Activated T-helper 1 cell treated with Interleukin-2 at 50 U/mL for 16 hours (primary cell): ENCODE results near the gene ANKS4B.
"Not testable (repeated sequence)": the region's sequence is repeated elsewhere in the genome, so short reads cannot be mapped to it uniquely, and the experiment has no call there.

Source experiments
- DNase-seq: peaks from one replicate; pipeline ENCODE4 v3.0.0-alpha.2; 2020; ENCODE audit warnings: low read depth

Gene ANKS4B

GRCh38 chr16:21219551-21219950 is 13.9 kb upstream of the ANKS4B start:
- DNase-seq = no peak

- DNase-seq = no peak
Measured at GRCh38 chr16:21222495-21223337, 10.8 kb upstream of the ANKS4B start.

- DNase-seq = no peak
Measured at GRCh38 chr16:21223787-21224186, 9.7 kb upstream of the ANKS4B start.

- no peak for DNase-seq
Measured at GRCh38 chr16:21224800-21225199, 8.7 kb upstream of the ANKS4B start.

- no peak for DNase-seq
Measured at GRCh38 chr16:21226749-21227148, 6.8 kb upstream of the ANKS4B start.

GRCh38 chr16:21227866-21228265 is 5.6 kb upstream of the ANKS4B start:
- no peak for DNase-seq

GRCh38 chr16:21228361-21228872 is 5.1 kb upstream of the ANKS4B start:
- no peak for DNase-seq

- no peak for DNase-seq
Measured at GRCh38 chr16:21233045-21233520, 416 bp upstream of the ANKS4B start.

GRCh38 chr16:21235199-21235585 is 1.7 kb downstream of the ANKS4B start:
- DNase-seq = no peak

GRCh38 chr16:21236831-21237230 is 3.3 kb downstream of the ANKS4B start:
- no peak for DNase-seq

GRCh38 chr16:21239646-21240045 is 6.1 kb downstream of the ANKS4B start:
- no peak for DNase-seq

- DNase-seq = no peak
Measured at GRCh38 chr16:21242756-21243155, 9.3 kb downstream of the ANKS4B start.

- DNase-seq = no peak
Measured at GRCh38 chr16:21244518-21245215, 11.2 kb downstream of the ANKS4B start.

GRCh38 chr16:21248179-21248578 is 14.7 kb downstream of the ANKS4B start:
- DNase-seq = not testable (repeated sequence)

- no peak for DNase-seq
Measured at GRCh38 chr16:21250072-21250923, 16.8 kb downstream of the ANKS4B start.

- DNase-seq = no peak
Measured at GRCh38 chr16:21253470-21253869, 20.0 kb downstream of the ANKS4B start.

- no peak for DNase-seq
Measured at GRCh38 chr16:21256636-21257035, 23.1 kb downstream of the ANKS4B start.

GRCh38 chr16:21257284-21257683 is 23.8 kb downstream of the ANKS4B start:
- no peak for DNase-seq

GRCh38 chr16:21260870-21261791 is 27.6 kb downstream of the ANKS4B start:
- DNase-seq = no peak

- DNase-seq = no peak
Measured at GRCh38 chr16:21262779-21263639, 29.5 kb downstream of the ANKS4B start.
